IMR-90 (cell line): ENCODE results near the gene XCR1. TPM values are rescaled to one million over a fixed set of nuclear protein-coding genes. Genes with fewer than 3 reads are reported as not detected.

ENCODE experiments used
- ATAC-seq: fragments of 200-7000 bp; cut with Tn5 transposase; 2 replicates; pipeline ENCODE4 v1.9.1; 2020; ENCODE audit warnings: low read depth, mild to moderate bottlenecking, moderate library complexity
- BruUV-seq: library from RNA; stranded (reverse); fragments of 400-500 nt; replicated peaks from 2 replicates; lab custom pipeline; 2021; lab: Mats Ljungman, UMichigan
- CTCF ChIA-PET: fragments of 300-600 bp; formaldehyde crosslinking; extraction: SDS; loops from one replicate; lab custom pipeline; 2021; ENCODE audit warnings: antibody characterized with exemption; lab: Yijun Ruan, JAX
- POLR2A ChIA-PET: fragments of 300-600 bp; sonication (Branson Sonifier 250); formaldehyde crosslinking; loops from one replicate; lab custom pipeline; 2022; ENCODE audit warnings: antibody characterized with exemption; ENCODE audit not compliant: unreplicated experiment; lab: Charles Lee
- DNase-seq: peaks from one replicate; pipeline ENCODE4 v3.0.0; 2013
- H2AFZ ChIP-seq: replicated peaks from 2 replicates; pipeline ENCODE3; 2013; ENCODE audit warnings: low read length, mild to moderate bottlenecking; ENCODE audit not compliant: poor library complexity
- H2AK5ac ChIP-seq: 2 replicates; pipeline ENCODE4 v1.6.1; 2013; ENCODE audit warnings: low read depth, low read length, inconsistent platforms
- H2AK9ac ChIP-seq: replicated peaks from 2 replicates; pipeline ENCODE3; 2013; ENCODE audit warnings: mild to moderate bottlenecking, low read depth, low read length, moderate library complexity; ENCODE audit not compliant: poor library complexity
- H2BK120ac ChIP-seq: 2 replicates; pipeline ENCODE4 v1.6.1; 2013; ENCODE audit warnings: low read depth, low read length, inconsistent platforms
- H2BK15ac ChIP-seq: 3 replicates; pipeline ENCODE4 v1.6.1; 2013; ENCODE audit warnings: low read depth, low read length, inconsistent platforms
- H2BK20ac ChIP-seq: 2 replicates; pipeline ENCODE4 v1.6.1; 2013; ENCODE audit warnings: low read depth, mild to moderate bottlenecking, inconsistent platforms, low read length, moderate library complexity
- H2BK5ac ChIP-seq: 2 replicates; pipeline ENCODE4 v1.6.1; 2013; ENCODE audit warnings: mild to moderate bottlenecking, low read depth, low read length, inconsistent platforms; ENCODE audit not compliant: poor library complexity, severe bottlenecking
- H3K14ac ChIP-seq: replicated peaks from 2 replicates; pipeline ENCODE4 v1.6.1; 2013; ENCODE audit warnings: low read depth, low read length, inconsistent platforms
- H3K18ac ChIP-seq: 2 replicates; pipeline ENCODE4 v1.6.1; 2013; ENCODE audit warnings: low read depth, low read length, control low read depth
- H3K23ac ChIP-seq: 2 replicates; pipeline ENCODE4 v1.6.1; 2013; ENCODE audit warnings: low read depth, low read length, inconsistent platforms
- H3K27ac ChIP-seq: 2 replicates; pipeline ENCODE4 v1.5.1; 2013; ENCODE audit warnings: mild to moderate bottlenecking, control low read depth, low read length; ENCODE audit not compliant: insufficient read depth
- H3K27me3 ChIP-seq: 2 replicates; pipeline ENCODE4 v1.6.1; 2013; ENCODE audit warnings: low read length; ENCODE audit not compliant: control insufficient read depth, insufficient read depth
- H3K36me3 ChIP-seq: 2 replicates; pipeline ENCODE4 v1.6.1; 2013; ENCODE audit warnings: low read length, mixed read lengths; ENCODE audit not compliant: control insufficient read depth, insufficient read depth
- H3K4ac ChIP-seq: 2 replicates; pipeline ENCODE4 v1.6.1; 2013; ENCODE audit warnings: low read depth, low read length, inconsistent platforms
- H3K4me1 ChIP-seq: 2 replicates; pipeline ENCODE4 v1.6.1; 2013; ENCODE audit warnings: low read length, mixed read lengths; ENCODE audit not compliant: control insufficient read depth, insufficient read depth
- H3K4me2 ChIP-seq: 2 replicates; pipeline ENCODE4 v1.6.1; 2013; ENCODE audit warnings: low read depth, mild to moderate bottlenecking, control low read depth, low read length, moderate library complexity
- H3K4me3 ChIP-seq: 2 replicates; pipeline ENCODE4 v1.5.1; 2013; ENCODE audit warnings: low read depth, mild to moderate bottlenecking, control low read depth, low read length, moderate library complexity; ENCODE audit not compliant: insufficient read depth
- H3K56ac ChIP-seq: 2 replicates; pipeline ENCODE4 v1.6.1; 2013; ENCODE audit warnings: low read length, inconsistent platforms; ENCODE audit not compliant: insufficient read depth; ENCODE audit errors: extremely low read depth
- H3K79me1 ChIP-seq, 2 experiments: 2 replicates each; pipeline ENCODE4 v1.6.1; 2013; ENCODE audit warnings: low read length in 2 of 2, inconsistent platforms in 1 of 2, low read depth in 1 of 2
- H3K9ac ChIP-seq: 2 replicates; pipeline ENCODE4 v1.6.1; 2013; ENCODE audit warnings: low read depth, low read length, control low read depth
- H3K9me1 ChIP-seq: 2 replicates; pipeline ENCODE4 v1.6.1; 2013; ENCODE audit warnings: low read length, inconsistent platforms; ENCODE audit not compliant: insufficient read depth
- H3K9me3 ChIP-seq: 2 replicates; pipeline ENCODE4 v1.6.1; 2013; ENCODE audit warnings: low read length; ENCODE audit not compliant: control insufficient read depth, insufficient read depth
- H4K20me1 ChIP-seq: 2 replicates; pipeline ENCODE4 v1.6.1; 2013; ENCODE audit warnings: low read length, inconsistent platforms; ENCODE audit not compliant: insufficient read depth
- H4K5ac ChIP-seq: 2 replicates; pipeline ENCODE4 v1.6.1; 2013; ENCODE audit warnings: mild to moderate bottlenecking, low read depth, low read length, control low read depth
- H4K8ac ChIP-seq, 2 experiments: 2 replicates each; pipeline ENCODE4 v1.6.1; 2013; ENCODE audit warnings: low read depth in 2 of 2, low read length in 2 of 2, control low read depth in 1 of 2, inconsistent platforms in 1 of 2
- H4K91ac ChIP-seq: 2 replicates; pipeline ENCODE4 v1.6.1; 2013; ENCODE audit warnings: low read depth, low read length, inconsistent platforms; ENCODE audit not compliant: insufficient read depth
- BHLHE40 ChIP-seq: fragments of 150-350 bp; IDR thresholded peaks from 2 replicates; pipeline ENCODE4 v1.6.1; 2016; ENCODE audit warnings: mild to moderate bottlenecking, low read depth, low read length
- CEBPB ChIP-seq: IDR thresholded peaks from 2 replicates; pipeline ENCODE4 v1.6.1; 2012; ENCODE audit warnings: low read depth, low read length, improper control_type of control experiment
- CHD1 ChIP-seq: IDR thresholded peaks from 2 replicates; pipeline ENCODE4 v1.6.1; 2012; ENCODE audit warnings: low read depth, low read length, improper control_type of control experiment
- ELK1 ChIP-seq: fragments of 150-350 bp; IDR thresholded peaks from 2 replicates; pipeline ENCODE4 v1.6.1; 2016; ENCODE audit warnings: low read depth, mild to moderate bottlenecking, low read length, moderate library complexity, borderline replicate concordance
- FOS ChIP-seq: fragments of 150-350 bp; IDR thresholded peaks from 2 replicates; pipeline ENCODE4 v1.6.1; 2016; ENCODE audit warnings: low read depth, low read length
- MAFK ChIP-seq: IDR thresholded peaks from 2 replicates; pipeline ENCODE4 v1.6.1; 2012; ENCODE audit warnings: low read depth, low read length, improper control_type of control experiment
- MAZ ChIP-seq: IDR thresholded peaks from 2 replicates; pipeline ENCODE4 v1.6.1; 2012; ENCODE audit warnings: low read depth, mild to moderate bottlenecking, low read length, improper control_type of control experiment, moderate library complexity, borderline replicate concordance
- MXI1 ChIP-seq: IDR thresholded peaks from 2 replicates; pipeline ENCODE4 v1.6.1; 2012; ENCODE audit warnings: low read depth, mild to moderate bottlenecking, low read length, moderate library complexity, borderline replicate concordance
- NFE2L2 ChIP-seq: fragments of 150-350 bp; IDR thresholded peaks from 2 replicates; pipeline ENCODE4 v1.6.1; 2016; ENCODE audit warnings: low read depth, mild to moderate bottlenecking, low read length
- POLR2A ChIP-seq: IDR thresholded peaks from 2 replicates; pipeline ENCODE4 v1.6.1; 2012; ENCODE audit warnings: mild to moderate bottlenecking, low read depth, low read length
- RAD21 ChIP-seq: IDR thresholded peaks from 2 replicates; pipeline ENCODE4 v1.6.1; 2012; ENCODE audit warnings: low read length, improper control_type of control experiment
- RCOR1 ChIP-seq: IDR thresholded peaks from 2 replicates; pipeline ENCODE4 v1.6.1; 2012; ENCODE audit warnings: mild to moderate bottlenecking, low read length, improper control_type of control experiment; ENCODE audit not compliant: insufficient replicate concordance
- RFX5 ChIP-seq: IDR thresholded peaks from 2 replicates; pipeline ENCODE4 v1.8.0; 2012; ENCODE audit warnings: low read depth, mild to moderate bottlenecking, low read length, moderate library complexity
- SMC3 ChIP-seq: fragments of 150-350 bp; IDR thresholded peaks from 2 replicates; pipeline ENCODE4 v1.6.1; 2016; ENCODE audit warnings: low read depth, mild to moderate bottlenecking, antibody characterized with exemption, low read length, moderate library complexity
- WGBS, 2 experiments: methylation state at CpG; one replicate each; pipeline versions ENCODE4 v1.1.5 to v1.1.7; 2013; ENCODE audit warnings: missing lambda C conversion rate in 2 of 2; ENCODE audit not compliant: insufficient read length in 1 of 2; ENCODE audit errors: extremely low coverage in 2 of 2; 5-methylcytosine and 5-hydroxymethylcytosine counted together
- dilution Hi-C: fragments of 300-500 bp; cut with HindIII; formaldehyde crosslinking; loops from one replicate; pipeline ENCODE4 v1.14.3; 2018; ENCODE audit warnings: low sequenced_read_pairs; ENCODE audit not compliant: unreplicated experiment
- in situ Hi-C: fragments of 300-500 bp; cut with MboI; formaldehyde crosslinking; loops from 3 replicates; pipeline ENCODE4 v1.14.3; 2019; ENCODE audit warnings: low sequenced_read_pairs, inconsistent platforms, mixed read lengths
- intact Hi-C: fragments of 100-400 bp; cut with micrococcal nuclease; formaldehyde crosslinking; loops from 2 replicates; pipeline ENCODE4 v1.10.0; 2022
- polyA plus RNA-seq, 3 experiments: library from polyadenylated mRNA; depleted of rRNA; stranded (reverse); fragments of >200 nt; gene quantifications; 2 replicates each; pipeline ENCODE4 v1.2.3, GENCODE V29; 2012; ENCODE audit warnings: low replicate concordance in 1 of 3
- total RNA-seq: library from RNA; depleted of rRNA; stranded (reverse); fragments of >200 nt; gene quantifications from 2 replicates; pipeline ENCODE4 v1.2.3, GENCODE V29; 2012
- TF ChIP-seq, protein P1 (sequence below): conservative IDR thresholded peaks from 2 replicates; pipeline ENCODE4 v1.5.1; 2012; ENCODE audit warnings: mild to moderate bottlenecking, low read depth, low read length, improper control_type of control experiment
- TF ChIP-seq, protein P2 (sequence below): fragments of 150-350 bp; IDR thresholded peaks from 2 replicates; pipeline ENCODE4 v1.6.1; 2017; ENCODE audit warnings: mild to moderate bottlenecking, antibody characterized with exemption, low read length, low read depth

The XCR1 gene
- total and polyA plus RNA-seq, 2 of the 4 experiments (the other 2 are of a cell fraction): not detected

DNA sequence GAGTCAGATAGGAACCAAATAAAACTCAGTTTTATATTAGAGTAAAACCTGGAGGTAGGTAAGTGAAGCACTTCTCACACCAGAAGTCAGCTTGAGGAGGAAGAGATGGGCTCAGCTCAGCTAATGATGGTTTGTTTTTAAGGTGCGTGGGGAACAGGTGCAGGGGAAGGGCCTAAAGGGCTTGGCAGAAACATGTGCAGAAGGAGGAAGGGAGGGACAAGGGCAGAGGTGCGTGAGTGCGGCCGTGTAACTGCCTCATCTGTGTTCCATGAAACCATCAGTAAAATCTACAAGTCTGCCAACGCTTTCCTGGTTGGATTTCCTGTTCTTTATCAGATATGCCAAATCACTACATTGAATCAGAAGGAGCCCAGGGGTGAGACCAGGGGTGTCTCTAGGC is 51.6 kb downstream of the XCR1 start:
- 100% methylated on average over 3 of the region's 5 CpGs; no CpG with 5 or more reads in 1 of the 2 experiments for WGBS, 2 experiments
- H2BK20ac ChIP-seq: no peak overlapping the region
- no peak overlapping the region for H2AK9ac ChIP-seq
- H4K8ac ChIP-seq: no peak overlapping the region
- H4K91ac ChIP-seq: no peak overlapping the region
- peaks cover 7% of the 10 kb centered on the region for H4K20me1 ChIP-seq
- CTCF ChIA-PET: no interaction called here
- no peak overlapping the region for H3K18ac ChIP-seq
- intact Hi-C loops (no loop called here), in situ Hi-C loops (no loop called here), dilution Hi-C loops (no loop called here)
- H3K27me3 ChIP-seq: no peaks in the 10 kb centered on the region
- no peak for DNase-seq
- no peak overlapping the region for H3K4me3 ChIP-seq
- no peak overlapping the region for H2BK5ac ChIP-seq
- H2AK5ac ChIP-seq: no peak overlapping the region
- peaks cover 17% of the 10 kb centered on the region for H3K9me1 ChIP-seq
- no peak overlapping the region for H3K4ac ChIP-seq
- H2AFZ ChIP-seq: no peak overlapping the region
- no peak overlapping the region for H3K23ac ChIP-seq
- no peak overlapping the region for H3K27ac ChIP-seq
- H3K9ac ChIP-seq: no peak overlapping the region
- peaks cover 26% of the 10 kb centered on the region for H3K36me3 ChIP-seq
- POLR2A ChIA-PET: no interaction called here
- ATAC-seq: no peak
- no peak overlapping the region for H3K56ac ChIP-seq
- H3K4me2 ChIP-seq: no peak overlapping the region
- no peaks in the 10 kb centered on the region for H3K9me3 ChIP-seq
- H4K5ac ChIP-seq: no peak overlapping the region
- TF ChIP-seq FOS (no peak), MAZ (no peak), RFX5 (no peak), MXI1 (no peak), CEBPB (no peak), BHLHE40 (no peak), MAFK (no peak), POLR2A (no peak), SMC3 (no peak), ELK1 (no peak), RCOR1 (no peak), RAD21 (no peak), CHD1 (no peak), NFE2L2 (no peak)
- TF ChIP-seq, protein P1, sequence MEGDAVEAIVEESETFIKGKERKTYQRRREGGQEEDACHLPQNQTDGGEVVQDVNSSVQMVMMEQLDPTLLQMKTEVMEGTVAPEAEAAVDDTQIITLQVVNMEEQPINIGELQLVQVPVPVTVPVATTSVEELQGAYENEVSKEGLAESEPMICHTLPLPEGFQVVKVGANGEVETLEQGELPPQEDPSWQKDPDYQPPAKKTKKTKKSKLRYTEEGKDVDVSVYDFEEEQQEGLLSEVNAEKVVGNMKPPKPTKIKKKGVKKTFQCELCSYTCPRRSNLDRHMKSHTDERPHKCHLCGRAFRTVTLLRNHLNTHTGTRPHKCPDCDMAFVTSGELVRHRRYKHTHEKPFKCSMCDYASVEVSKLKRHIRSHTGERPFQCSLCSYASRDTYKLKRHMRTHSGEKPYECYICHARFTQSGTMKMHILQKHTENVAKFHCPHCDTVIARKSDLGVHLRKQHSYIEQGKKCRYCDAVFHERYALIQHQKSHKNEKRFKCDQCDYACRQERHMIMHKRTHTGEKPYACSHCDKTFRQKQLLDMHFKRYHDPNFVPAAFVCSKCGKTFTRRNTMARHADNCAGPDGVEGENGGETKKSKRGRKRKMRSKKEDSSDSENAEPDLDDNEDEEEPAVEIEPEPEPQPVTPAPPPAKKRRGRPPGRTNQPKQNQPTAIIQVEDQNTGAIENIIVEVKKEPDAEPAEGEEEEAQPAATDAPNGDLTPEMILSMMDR: no peak
- TF ChIP-seq, protein P2, sequence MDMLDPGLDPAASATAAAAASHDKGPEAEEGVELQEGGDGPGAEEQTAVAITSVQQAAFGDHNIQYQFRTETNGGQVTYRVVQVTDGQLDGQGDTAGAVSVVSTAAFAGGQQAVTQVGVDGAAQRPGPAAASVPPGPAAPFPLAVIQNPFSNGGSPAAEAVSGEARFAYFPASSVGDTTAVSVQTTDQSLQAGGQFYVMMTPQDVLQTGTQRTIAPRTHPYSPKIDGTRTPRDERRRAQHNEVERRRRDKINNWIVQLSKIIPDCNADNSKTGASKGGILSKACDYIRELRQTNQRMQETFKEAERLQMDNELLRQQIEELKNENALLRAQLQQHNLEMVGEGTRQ: no peak
- no peak overlapping the region for H2BK15ac ChIP-seq
- H2BK120ac ChIP-seq: no peak overlapping the region
- H3K4me1 ChIP-seq: peaks cover 8% of the 10 kb centered on the region
- no peak overlapping the region for H3K14ac ChIP-seq
- no peaks in the 10 kb centered on the region for H3K79me1 ChIP-seq
- no TSS peak for BruUV-seq
